ENCODE data around the gene DDTL.
"Not testable (repeated sequence)": the region's sequence is repeated elsewhere in the genome, so short reads cannot be mapped to it uniquely, and the experiment has no call there.

Gene DDTL

GRCh38 chr22:23966568-23966967, at the start of gene DDTL:
Gene DDTL (plus strand): TSS chr22:23966888. CDS start chr22:23966915, 27 bp downstream.
- H3K4me3 ChIP-seq (ENCODE audit: low read length); DNase-seq (ENCODE audit: low read depth): not testable (repeated sequence)

GRCh38 chr22:23920267-23920611, 46.4 kb upstream of the DDTL start:
- not testable (repeated sequence) for DNase-seq (ENCODE audit: low read depth); H3K4me3 ChIP-seq (ENCODE audit: low read length)

- not testable (repeated sequence) for H3K4me3 ChIP-seq (ENCODE audit: low read length); DNase-seq (ENCODE audit: low read depth)
Observed at GRCh38 chr22:23921586-23922201, 45.0 kb upstream of the DDTL start.

- no peak overlapping the region for H3K4me3 ChIP-seq (ENCODE audit: low read length)
Observed at GRCh38 chr22:23922921-23923320, 43.8 kb upstream of the DDTL start.

GRCh38 chr22:23925020-23925606, 41.6 kb upstream of the DDTL start:
- TF ChIP-seq CTCF (conservative IDR thresholded peaks at IDR 0.05; ENCODE audit: low read depth, low read length) = no peak
- no peak overlapping the region for H3K4me3 ChIP-seq (ENCODE audit: low read length)
- DNase-seq (ENCODE audit: low read depth) = no peak

More at GRCh38 chr22:23922921-23923320, 43.8 kb upstream of the DDTL start:
- no peak for TF ChIP-seq CTCF (conservative IDR thresholded peaks at IDR 0.05; ENCODE audit: low read depth, low read length)
- no peak for DNase-seq (ENCODE audit: low read depth)

GRCh38 chr22:23926561-23926960, 40.1 kb upstream of the DDTL start:
- no peak for DNase-seq (ENCODE audit: low read depth)
- H3K4me3 ChIP-seq (ENCODE audit: low read length) = no peak overlapping the region
- TF ChIP-seq CTCF (conservative IDR thresholded peaks at IDR 0.05; ENCODE audit: low read depth, low read length) = no peak

- no peak for TF ChIP-seq CTCF (conservative IDR thresholded peaks at IDR 0.05; ENCODE audit: low read depth, low read length)
- no peak for DNase-seq (ENCODE audit: low read depth)
- no peak overlapping the region for H3K4me3 ChIP-seq (ENCODE audit: low read length)
Observed at GRCh38 chr22:23938328-23939016, 28.2 kb upstream of the DDTL start.

- no peak for TF ChIP-seq CTCF (conservative IDR thresholded peaks at IDR 0.05; ENCODE audit: low read depth, low read length)
- H3K4me3 ChIP-seq (ENCODE audit: low read length) = no peak overlapping the region
- no peak for DNase-seq (ENCODE audit: low read depth)
Observed at GRCh38 chr22:23939017-23939357, 27.7 kb upstream of the DDTL start.

GRCh38 chr22:23940166-23940565, 26.5 kb upstream of the DDTL start:
- not testable (repeated sequence) for DNase-seq (ENCODE audit: low read depth); H3K4me3 ChIP-seq (ENCODE audit: low read length)

- DNase-seq (ENCODE audit: low read depth); H3K4me3 ChIP-seq (ENCODE audit: low read length): not testable (repeated sequence)
Observed at GRCh38 chr22:23947391-23947790, 19.3 kb upstream of the DDTL start.

- DNase-seq (ENCODE audit: low read depth); H3K4me3 ChIP-seq (ENCODE audit: low read length): not testable (repeated sequence)
Observed at GRCh38 chr22:23949764-23950163, 16.9 kb upstream of the DDTL start.

- H3K4me3 ChIP-seq (ENCODE audit: low read length); DNase-seq (ENCODE audit: low read depth): not testable (repeated sequence)
Observed at GRCh38 chr22:23951383-23951782, 15.3 kb upstream of the DDTL start.

- not testable (repeated sequence) for DNase-seq (ENCODE audit: low read depth); H3K4me3 ChIP-seq (ENCODE audit: low read length)
Observed at GRCh38 chr22:23952794-23953405, 13.8 kb upstream of the DDTL start.
